ENCODE results near the gene PTCD2.
"Not testable (repeated sequence)": the region's sequence is repeated elsewhere in the genome, so short reads cannot be mapped to it uniquely, and the experiment has no call there.

Gene PTCD2

DNA sequence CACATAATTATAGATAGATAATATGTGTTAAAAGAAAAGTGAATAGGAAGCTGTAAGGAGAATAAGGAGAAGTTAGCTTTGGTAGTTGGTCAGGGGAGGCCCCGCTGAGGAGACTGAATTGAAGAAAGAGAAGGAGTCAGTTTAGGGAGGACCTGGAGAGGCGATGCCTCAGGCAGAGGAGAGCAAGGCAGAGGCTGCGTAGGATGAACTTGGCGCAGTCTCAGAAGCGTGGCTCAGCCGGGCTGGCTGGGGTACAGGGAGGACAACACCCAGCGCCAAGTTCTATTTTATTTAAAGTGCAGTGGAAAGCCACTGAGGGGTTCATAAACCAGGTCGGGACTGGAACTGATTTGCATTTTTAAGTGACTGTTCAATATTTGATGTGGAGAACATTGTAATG, 68.5 kb downstream of the PTCD2 start:
- H3K36me3 ChIP-seq (ENCODE audit: insufficient read depth, low read length), result no peaks in the 10 kb centered on the region
- no peaks in the 10 kb centered on the region for H3K27me3 ChIP-seq (ENCODE audit: control insufficient read depth in 1 of 2, insufficient read depth in 2 of 2, low read length in 2 of 2)
- no peak overlapping the region for H3K4me3 ChIP-seq (ENCODE audit: low read depth in 1 of 2, low read length in 2 of 2)
- no peak overlapping the region for H3K27ac ChIP-seq (ENCODE audit: low read depth, low read length)
- H3K4me1 ChIP-seq (ENCODE audit: insufficient read depth, low read length), result peaks cover 26% of the 10 kb centered on the region
- no peaks in the 10 kb centered on the region for H3K9me3 ChIP-seq (ENCODE audit: low read length)
- no peak overlapping the region for H3K9ac ChIP-seq (ENCODE audit: low read length)

DNA sequence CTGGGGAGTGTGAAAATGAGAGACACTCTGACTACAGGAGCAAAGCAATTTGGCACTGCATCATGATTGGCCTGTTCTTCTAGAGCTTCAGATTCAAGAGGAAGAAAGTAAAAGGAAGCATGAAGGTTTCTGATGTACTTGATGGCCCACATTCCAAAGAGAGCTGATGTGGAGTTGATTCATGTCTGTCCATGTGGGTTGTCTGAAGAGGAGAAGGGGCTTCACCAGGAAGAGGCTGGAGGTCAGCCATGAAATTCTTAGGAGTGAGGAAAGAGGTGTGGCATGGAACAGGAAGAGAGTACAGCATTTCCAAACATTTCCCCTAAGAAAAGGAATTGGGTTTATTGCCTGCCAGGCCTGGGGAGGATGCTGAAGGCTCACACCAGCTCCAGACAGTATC, 70.7 kb downstream of the PTCD2 start:
- H3K9ac ChIP-seq (ENCODE audit: low read length), result no peak overlapping the region
- H3K4me1 ChIP-seq (ENCODE audit: insufficient read depth, low read length), result peaks cover 26% of the 10 kb centered on the region
- no peaks in the 10 kb centered on the region for H3K27me3 ChIP-seq (ENCODE audit: control insufficient read depth in 1 of 2, insufficient read depth in 2 of 2, low read length in 2 of 2)
- no peak overlapping the region for H3K27ac ChIP-seq (ENCODE audit: low read depth, low read length)
- H3K4me3 ChIP-seq (ENCODE audit: low read depth in 1 of 2, low read length in 2 of 2), result no peak overlapping the region
- H3K9me3 ChIP-seq (ENCODE audit: low read length), result no peaks in the 10 kb centered on the region
- no peaks in the 10 kb centered on the region for H3K36me3 ChIP-seq (ENCODE audit: insufficient read depth, low read length)

DNA sequence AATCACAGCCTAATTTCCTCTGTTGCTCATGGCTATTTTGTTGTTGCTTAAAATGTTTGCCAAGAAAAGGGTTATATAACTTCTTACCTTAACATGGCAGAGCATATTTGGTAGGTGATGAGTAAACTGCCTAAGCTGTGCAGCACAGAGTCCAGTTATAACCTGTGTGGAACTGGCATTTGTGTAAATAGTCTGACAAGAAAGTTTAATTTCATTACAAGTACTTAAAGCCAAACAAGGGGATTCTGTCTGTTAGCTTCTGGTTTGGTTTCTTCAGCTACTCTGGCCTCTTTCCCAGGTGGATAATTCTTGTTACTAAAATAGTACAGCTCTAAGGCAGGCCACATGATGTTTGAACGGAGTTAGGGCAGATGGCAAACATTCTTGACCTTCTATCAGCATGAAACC, 72.2 kb downstream of the PTCD2 start:
- Histone ChIP-seq H3K9me3 (ENCODE audit: low read length) (no peaks in the 10 kb centered on the region), H3K4me1 (ENCODE audit: insufficient read depth, low read length) (peaks cover 21% of the 10 kb centered on the region), H3K27ac (ENCODE audit: low read depth, low read length) (peak overlapping the region; percentile 7), H3K36me3 (ENCODE audit: insufficient read depth, low read length) (no peaks in the 10 kb centered on the region), H3K27me3 (ENCODE audit: control insufficient read depth in 1 of 2, insufficient read depth in 2 of 2, low read length in 2 of 2) (no peaks in the 10 kb centered on the region), H3K9ac (ENCODE audit: low read length) (no peak overlapping the region), H3K4me3 (ENCODE audit: low read depth in 1 of 2, low read length in 2 of 2) (no peak overlapping the region)

DNA sequence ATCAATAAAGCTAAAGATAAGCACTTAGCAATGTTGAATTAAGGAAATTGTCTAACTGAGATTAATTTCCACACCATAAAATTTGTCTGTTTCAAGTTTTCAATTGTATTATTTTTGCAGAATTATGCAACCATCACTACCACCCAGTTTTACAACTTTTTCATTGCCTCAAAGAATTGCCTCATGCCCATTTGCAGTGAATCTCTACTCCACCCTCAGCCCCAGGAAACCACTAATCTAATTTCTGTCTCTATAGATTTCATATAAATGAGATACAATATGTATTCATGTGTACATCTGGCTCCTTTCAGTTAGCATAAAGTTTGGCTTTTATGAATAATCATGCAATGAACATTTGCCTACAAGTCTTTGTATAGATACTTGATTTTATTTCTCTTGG, 72.9 kb downstream of the PTCD2 start:
- Histone ChIP-seq H3K4me3 (ENCODE audit: low read depth in 1 of 2, low read length in 2 of 2) (no peak overlapping the region), H3K9ac (ENCODE audit: low read length) (no peak overlapping the region), H3K9me3 (ENCODE audit: low read length) (no peaks in the 10 kb centered on the region), H3K27ac (ENCODE audit: low read depth, low read length) (no peak overlapping the region), H3K36me3 (ENCODE audit: insufficient read depth, low read length) (no peaks in the 10 kb centered on the region), H3K4me1 (ENCODE audit: insufficient read depth, low read length) (peaks cover 17% of the 10 kb centered on the region), H3K27me3 (ENCODE audit: control insufficient read depth in 1 of 2, insufficient read depth in 2 of 2, low read length in 2 of 2) (no peaks in the 10 kb centered on the region)

- no peaks in the 10 kb centered on the region for H3K9me3 ChIP-seq (ENCODE audit: low read length)
- no peaks in the 10 kb centered on the region for H3K36me3 ChIP-seq (ENCODE audit: insufficient read depth, low read length)
- peaks cover 14% of the 10 kb centered on the region for H3K4me1 ChIP-seq (ENCODE audit: insufficient read depth, low read length)
- no peak overlapping the region for H3K9ac ChIP-seq (ENCODE audit: low read length)
- H3K4me3 ChIP-seq (ENCODE audit: low read depth in 1 of 2, low read length in 2 of 2), result no peak overlapping the region
- no peaks in the 10 kb centered on the region for H3K27me3 ChIP-seq (ENCODE audit: control insufficient read depth in 1 of 2, insufficient read depth in 2 of 2, low read length in 2 of 2)
- no peak overlapping the region for H3K27ac ChIP-seq (ENCODE audit: low read depth, low read length)
Measured at GRCh38 chr5:72394688-72395087, 74.5 kb downstream of the PTCD2 start.

DNA sequence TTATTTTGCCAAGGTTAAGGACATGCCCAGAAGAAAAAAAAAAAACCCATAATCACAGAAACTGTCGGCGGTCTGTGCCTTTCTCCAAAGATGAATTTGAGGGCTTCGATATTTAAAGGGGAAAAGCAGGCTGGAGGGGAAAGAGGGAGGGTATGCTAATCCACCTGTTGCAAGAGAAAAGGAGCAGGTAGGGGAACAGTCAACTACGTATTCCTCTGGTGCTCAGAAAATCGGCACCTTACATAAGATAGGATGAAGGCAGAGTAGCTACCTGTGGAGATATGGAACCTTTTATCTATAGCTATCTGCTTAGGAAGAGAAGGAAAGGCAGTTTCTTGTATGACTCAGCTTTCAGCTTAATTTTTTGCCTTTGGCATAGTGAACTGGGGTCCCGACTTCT, 77.7 kb downstream of the PTCD2 start:
- Histone ChIP-seq H3K9ac (ENCODE audit: low read length) (no peak overlapping the region), H3K4me3 (ENCODE audit: low read depth in 1 of 2, low read length in 2 of 2) (no peak overlapping the region), H3K36me3 (ENCODE audit: insufficient read depth, low read length) (no peaks in the 10 kb centered on the region), H3K9me3 (ENCODE audit: low read length) (peaks cover 7% of the 10 kb centered on the region), H3K27ac (ENCODE audit: low read depth, low read length) (no peak overlapping the region), H3K4me1 (ENCODE audit: insufficient read depth, low read length) (peaks cover under 1% of the 10 kb centered on the region), H3K27me3 (ENCODE audit: control insufficient read depth in 1 of 2, insufficient read depth in 2 of 2, low read length in 2 of 2) (no peaks in the 10 kb centered on the region)

- H3K27ac ChIP-seq (ENCODE audit: low read depth, low read length), result no peak overlapping the region
- peaks cover 4% of the 10 kb centered on the region for H3K4me1 ChIP-seq (ENCODE audit: insufficient read depth, low read length)
- no peaks in the 10 kb centered on the region for H3K36me3 ChIP-seq (ENCODE audit: insufficient read depth, low read length)
Measured at GRCh38 chr5:72400950-72401349, 80.8 kb downstream of the PTCD2 start.

GRCh38 chr5:72402381-72402890, 82.3 kb downstream of the PTCD2 start:
- Histone ChIP-seq H3K27ac (ENCODE audit: low read depth, low read length) (no peak overlapping the region), H3K27me3 (ENCODE audit: control insufficient read depth in 1 of 2, insufficient read depth in 2 of 2, low read length in 2 of 2) (no peaks in the 10 kb centered on the region), H3K36me3 (ENCODE audit: insufficient read depth, low read length) (no peaks in the 10 kb centered on the region), H3K9me3 (ENCODE audit: low read length) (peaks cover 7% of the 10 kb centered on the region), H3K4me3 (ENCODE audit: low read depth in 1 of 2, low read length in 2 of 2) (no peak overlapping the region), H3K4me1 (ENCODE audit: insufficient read depth, low read length) (peaks cover 4% of the 10 kb centered on the region), H3K9ac (ENCODE audit: low read length) (no peak overlapping the region)

More at GRCh38 chr5:72400950-72401349, 80.8 kb downstream of the PTCD2 start:
- H3K27me3 ChIP-seq (ENCODE audit: control insufficient read depth in 1 of 2, insufficient read depth in 2 of 2, low read length in 2 of 2), result no peaks in the 10 kb centered on the region
- H3K9me3 ChIP-seq (ENCODE audit: low read length), result peaks cover 7% of the 10 kb centered on the region
- H3K4me3 ChIP-seq (ENCODE audit: low read depth in 1 of 2, low read length in 2 of 2), result no peak overlapping the region
- no peak overlapping the region for H3K9ac ChIP-seq (ENCODE audit: low read length)

- Histone ChIP-seq H3K4me1 (ENCODE audit: insufficient read depth, low read length) (peaks cover 4% of the 10 kb centered on the region), H3K4me3 (ENCODE audit: low read depth in 1 of 2, low read length in 2 of 2) (no peak overlapping the region), H3K9me3 (ENCODE audit: low read length) (peaks cover 7% of the 10 kb centered on the region), H3K36me3 (ENCODE audit: insufficient read depth, low read length) (no peaks in the 10 kb centered on the region), H3K9ac (ENCODE audit: low read length) (no peak overlapping the region), H3K27me3 (ENCODE audit: control insufficient read depth in 1 of 2, insufficient read depth in 2 of 2, low read length in 2 of 2) (no peaks in the 10 kb centered on the region), H3K27ac (ENCODE audit: low read depth, low read length) (no peak overlapping the region)
Measured at GRCh38 chr5:72402959-72403628, 82.9 kb downstream of the PTCD2 start.

DNA sequence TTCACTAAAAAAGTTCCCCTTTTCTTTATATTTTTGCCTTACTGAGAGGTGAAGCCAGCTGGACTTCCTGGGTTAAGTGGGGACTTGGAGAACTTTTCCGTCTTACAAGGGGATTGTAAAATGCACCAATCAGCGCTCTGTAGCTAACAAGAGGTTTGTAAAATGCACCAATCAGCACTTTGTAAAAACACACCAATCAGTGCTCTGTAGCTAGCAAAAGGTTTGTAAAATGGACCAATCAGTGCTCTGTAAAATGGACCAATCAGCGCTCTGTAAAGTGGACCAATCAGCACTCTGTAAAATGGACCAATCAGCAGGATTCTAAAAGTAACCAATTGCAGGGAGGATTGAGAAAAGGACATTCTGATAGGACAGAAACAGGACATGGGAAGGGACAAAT, 84.6 kb downstream of the PTCD2 start:
- not testable (repeated sequence) for H3K4me3 ChIP-seq (ENCODE audit: low read depth in 1 of 2, low read length in 2 of 2); H3K27me3 ChIP-seq (ENCODE audit: control insufficient read depth in 1 of 2, insufficient read depth in 2 of 2, low read length in 2 of 2); H3K36me3 ChIP-seq (ENCODE audit: insufficient read depth, low read length); H3K9ac ChIP-seq (ENCODE audit: low read length); H3K27ac ChIP-seq (ENCODE audit: low read depth, low read length); H3K9me3 ChIP-seq (ENCODE audit: low read length); H3K4me1 ChIP-seq (ENCODE audit: insufficient read depth, low read length)

- Histone ChIP-seq H3K4me3 (ENCODE audit: low read depth in 1 of 2, low read length in 2 of 2) (no peak overlapping the region), H3K27ac (ENCODE audit: low read depth, low read length) (no peak overlapping the region), H3K9me3 (ENCODE audit: low read length) (no peaks in the 10 kb centered on the region), H3K9ac (ENCODE audit: low read length) (no peak overlapping the region), H3K36me3 (ENCODE audit: insufficient read depth, low read length) (no peaks in the 10 kb centered on the region), H3K27me3 (ENCODE audit: control insufficient read depth in 1 of 2, insufficient read depth in 2 of 2, low read length in 2 of 2) (no peaks in the 10 kb centered on the region), H3K4me1 (ENCODE audit: insufficient read depth, low read length) (peaks cover 4% of the 10 kb centered on the region)
Measured at GRCh38 chr5:72407078-72407477, 86.9 kb downstream of the PTCD2 start.

DNA sequence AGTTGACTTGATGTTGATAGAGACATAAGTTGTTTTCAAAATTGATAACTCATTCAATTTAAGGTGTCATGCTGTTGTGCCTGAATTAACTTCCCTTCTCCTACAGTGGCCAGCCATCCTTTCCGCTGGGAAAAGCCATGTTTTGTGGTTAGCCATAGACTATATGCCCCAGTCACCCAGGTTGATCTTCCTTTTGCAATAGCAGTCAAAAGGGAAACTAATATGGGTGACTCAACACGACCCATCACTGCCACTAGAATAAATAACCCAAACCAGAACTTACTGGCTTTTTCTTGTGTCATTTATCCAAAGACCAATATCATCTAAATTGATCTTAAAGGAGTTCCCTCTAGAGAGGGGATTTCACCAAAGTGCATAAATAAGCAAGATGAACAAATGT, 87.4 kb downstream of the PTCD2 start:
- Histone ChIP-seq H3K4me3 (ENCODE audit: low read depth in 1 of 2, low read length in 2 of 2) (no peak overlapping the region), H3K4me1 (ENCODE audit: insufficient read depth, low read length) (peaks cover 4% of the 10 kb centered on the region), H3K9me3 (ENCODE audit: low read length) (no peaks in the 10 kb centered on the region), H3K27me3 (ENCODE audit: control insufficient read depth in 1 of 2, insufficient read depth in 2 of 2, low read length in 2 of 2) (no peaks in the 10 kb centered on the region), H3K27ac (ENCODE audit: low read depth, low read length) (no peak overlapping the region), H3K36me3 (ENCODE audit: insufficient read depth, low read length) (no peaks in the 10 kb centered on the region), H3K9ac (ENCODE audit: low read length) (no peak overlapping the region)

Data from muscle layer of colon (tissue), 2 donors.